ENCODE results near the gene BDH1. TPM values are rescaled to one million over a fixed set of nuclear protein-coding genes. Genes with fewer than 3 reads are reported as not detected.

BDH1 gene
- total RNA-seq, 1 donor from 2014 or later = 90.0 TPM

GRCh38 chr3:197475997-197476525 lies 79.7 kb downstream of the BDH1 start:
- H3K36me3 ChIP-seq = no peaks in the 10 kb centered on the region
- H3K27ac ChIP-seq (replicated peaks) = no peak overlapping the region
- H3K4me1 ChIP-seq = no peaks in the 10 kb centered on the region
- DNase-seq = no peak
- H3K4me3 ChIP-seq = no peak overlapping the region
- H3K27me3 ChIP-seq (ENCODE audit: low read depth) = peaks cover 16% of the 10 kb centered on the region
- H3K9me3 ChIP-seq (replicated peaks) = no peaks in the 10 kb centered on the region
- TF ChIP-seq CTCF (IDR thresholded peaks at IDR 0.05; ENCODE audit: borderline replicate concordance) = no peak
- intact Hi-C loops (cut with micrococcal nuclease) = no loop called here

GRCh38 chr3:197475514-197475913 lies 80.3 kb downstream of the BDH1 start:
- Histone ChIP-seq H3K4me1 (no peaks in the 10 kb centered on the region), H3K27ac (replicated peaks) (no peak overlapping the region), H3K4me3 (no peak overlapping the region), H3K36me3 (no peaks in the 10 kb centered on the region), H3K27me3 (ENCODE audit: low read depth) (peaks cover 16% of the 10 kb centered on the region), H3K9me3 (replicated peaks) (no peaks in the 10 kb centered on the region)
- no peak for DNase-seq
- no peak for TF ChIP-seq CTCF (IDR thresholded peaks at IDR 0.05; ENCODE audit: borderline replicate concordance)
- intact Hi-C loops (cut with micrococcal nuclease) = no loop called here

GRCh38 chr3:197472151-197472550 lies 83.6 kb downstream of the BDH1 start:
- Histone ChIP-seq H3K36me3 (no peaks in the 10 kb centered on the region), H3K4me3 (no peak overlapping the region), H3K9me3 (replicated peaks) (no peaks in the 10 kb centered on the region), H3K4me1 (peaks cover 5% of the 10 kb centered on the region), H3K27ac (replicated peaks) (no peak overlapping the region), H3K27me3 (ENCODE audit: low read depth) (peaks cover 16% of the 10 kb centered on the region)
- no peak for TF ChIP-seq CTCF (IDR thresholded peaks at IDR 0.05; ENCODE audit: borderline replicate concordance)
- no peak for DNase-seq
- intact Hi-C loops (cut with micrococcal nuclease) = no loop called here

GRCh38 chr3:197471221-197472010 lies 84.4 kb downstream of the BDH1 start:
- peaks cover 11% of the 10 kb centered on the region for H3K4me1 ChIP-seq
- no peak overlapping the region for H3K27ac ChIP-seq (replicated peaks)
- intact Hi-C loops (cut with micrococcal nuclease) = no loop called here
- H3K9me3 ChIP-seq (replicated peaks) = no peaks in the 10 kb centered on the region
- H3K36me3 ChIP-seq = no peaks in the 10 kb centered on the region
- no peak overlapping the region for H3K4me3 ChIP-seq
- TF ChIP-seq CTCF (IDR thresholded peaks at IDR 0.05; ENCODE audit: borderline replicate concordance) = no peak
- DNase-seq = no peak
- H3K27me3 ChIP-seq (ENCODE audit: low read depth) = peaks cover 16% of the 10 kb centered on the region

- peaks cover 9% of the 10 kb centered on the region for H3K27me3 ChIP-seq (ENCODE audit: low read depth)
- no peak for DNase-seq
- intact Hi-C loops (cut with micrococcal nuclease) = no loop called here
- H3K4me3 ChIP-seq = no peak overlapping the region
- H3K9me3 ChIP-seq (replicated peaks) = no peaks in the 10 kb centered on the region
- no peaks in the 10 kb centered on the region for H3K36me3 ChIP-seq
- TF ChIP-seq CTCF (IDR thresholded peaks at IDR 0.05; ENCODE audit: borderline replicate concordance) = no peak
- H3K27ac ChIP-seq (replicated peaks) = no peak overlapping the region
- H3K4me1 ChIP-seq = peaks cover 11% of the 10 kb centered on the region
Observed at GRCh38 chr3:197468866-197469382, 86.8 kb downstream of the BDH1 start.

All from left ventricle myocardium inferior (tissue), 1 donor.